ENCODE results near the gene IL17B. TPM values are rescaled to one million over a fixed set of nuclear protein-coding genes. Genes with fewer than 3 reads are reported as not detected.
A peak's percentile ranks its signal among the peaks of the same experiment; 100 is the strongest.

IL17B gene
- total and polyA plus RNA-seq, 9 of the 15 experiments (the other 6 are each of a cell fraction or from before 2014, with no cell fraction given) = 0.28 to 2.6 (median 0.53) TPM; not detected in 2

GRCh38 chr5:149381986-149382338 is 2.9 kb upstream of the IL17B start (continued):
- TF ChIP-seq MBD1 (CRISPR knock-in tag; IDR thresholded peaks at IDR 0.05) (no peak), SRSF3 (IDR thresholded peaks at IDR 0.05; ENCODE audit: insufficient read depth, low read length) (no peak), CTCF (IDR thresholded peaks at IDR 0.05 in 2 of 3, conservative IDR thresholded peaks at IDR 0.05 in 1 of 3; ENCODE audit: insufficient read depth in 2 of 3, low read depth in 1 of 3, low read length in 3 of 3) (peak; percentile 91 to 95 (median 92)), CHD4 (IDR thresholded peaks at IDR 0.05; ENCODE audit: insufficient read depth, insufficient replicate concordance, low read depth, low read length, poor library complexity, severe bottlenecking) (no peak), ZNF717 (CRISPR knock-in tag; IDR thresholded peaks at IDR 0.05) (no peak), RB1 (IDR thresholded peaks at IDR 0.05; ENCODE audit: low read depth) (peak; percentile 58; the same call in 1 of the 2 replicates), BRD4 (IDR thresholded peaks at IDR 0.05) (no peak), HES1 (IDR thresholded peaks at IDR 0.05; ENCODE audit: low read depth) (no peak), PBX2 (CRISPR knock-in tag; IDR thresholded peaks at IDR 0.05; ENCODE audit: low read depth) (no peak), PBX2 (tag; conservative IDR thresholded peaks at IDR 0.05; ENCODE audit: low read depth) (no peak), ZFX (CRISPR knock-in tag; IDR thresholded peaks at IDR 0.05) (0 out of 2 replicates have a peak, but pooled peaks have one; percentile 40), ZHX1 (conservative IDR thresholded peaks at IDR 0.05; ENCODE audit: low read length) (no peak), CBX8 (IDR thresholded peaks at IDR 0.05; ENCODE audit: borderline replicate concordance, extremely low read depth, low read depth, low read length, poor library complexity, severe bottlenecking) (no peak), ATF3 (IDR thresholded peaks at IDR 0.05) (no peak), ATF3 (CRISPR knock-in tag; conservative IDR thresholded peaks at IDR 0.05) (no peak), ZNF551 (CRISPR knock-in tag; IDR thresholded peaks at IDR 0.05) (no peak), CCAR2 (IDR thresholded peaks at IDR 0.05; ENCODE audit: low read depth, low read length) (no peak)

Measured in K562 (cell line).